Fibroblast of lung (primary cell): Measurements from ENCODE around the gene ATP1B1.

Experiments used
- EZH2 ChIP-seq: IDR thresholded peaks from 2 replicates; pipeline ENCODE4 v1.5.1; 2012; ENCODE audit warnings: low read length, control low read depth, mild to moderate bottlenecking; ENCODE audit errors: missing control alignments
- TF ChIP-seq, protein P1 (sequence below), 2 donors: IDR thresholded peaks in 1 of 2; conservative IDR thresholded peaks in 1 of 2; 1 replicate in 1 of 2; 2 replicates in 1 of 2; pipeline ENCODE4 v1.5.1; 2011 to 2012; ENCODE audit warnings: low read length in 2 of 2, control low read depth in 1 of 2, inconsistent platforms in 1 of 2, low read depth in 1 of 2, mild to moderate bottlenecking in 1 of 2

DNA sequence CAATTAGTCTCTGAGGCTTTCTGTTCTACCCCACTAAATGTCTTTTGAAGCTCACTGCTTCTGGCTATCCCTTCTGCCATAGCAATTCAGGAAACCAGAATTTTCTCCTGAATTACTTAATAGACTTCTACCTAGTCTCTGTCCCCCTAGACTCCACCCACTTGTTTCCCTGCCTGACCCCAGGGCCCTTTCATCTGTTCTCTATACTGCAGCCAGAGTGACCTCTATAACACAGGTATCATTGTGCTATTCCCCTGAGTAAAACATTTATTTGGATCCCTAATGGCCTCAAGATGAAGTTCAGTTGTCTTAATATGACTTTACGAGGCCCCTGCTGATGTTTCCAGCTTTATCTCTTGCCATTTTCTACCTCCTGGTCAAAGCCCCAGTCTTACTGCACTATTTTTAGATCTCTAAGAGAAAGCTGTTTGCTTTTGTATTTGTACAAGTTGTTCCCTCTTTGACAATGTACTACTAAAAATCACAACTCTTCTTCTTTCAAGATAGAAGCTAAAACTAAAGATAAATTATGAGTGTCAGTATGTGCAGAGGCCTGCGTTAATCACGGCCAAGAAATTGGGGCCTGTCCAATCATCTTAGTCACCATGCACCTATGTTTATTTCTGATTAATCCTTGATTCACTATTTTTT lies 54.5 kb downstream of the ATP1B1 start:
- TF ChIP-seq, protein P1, sequence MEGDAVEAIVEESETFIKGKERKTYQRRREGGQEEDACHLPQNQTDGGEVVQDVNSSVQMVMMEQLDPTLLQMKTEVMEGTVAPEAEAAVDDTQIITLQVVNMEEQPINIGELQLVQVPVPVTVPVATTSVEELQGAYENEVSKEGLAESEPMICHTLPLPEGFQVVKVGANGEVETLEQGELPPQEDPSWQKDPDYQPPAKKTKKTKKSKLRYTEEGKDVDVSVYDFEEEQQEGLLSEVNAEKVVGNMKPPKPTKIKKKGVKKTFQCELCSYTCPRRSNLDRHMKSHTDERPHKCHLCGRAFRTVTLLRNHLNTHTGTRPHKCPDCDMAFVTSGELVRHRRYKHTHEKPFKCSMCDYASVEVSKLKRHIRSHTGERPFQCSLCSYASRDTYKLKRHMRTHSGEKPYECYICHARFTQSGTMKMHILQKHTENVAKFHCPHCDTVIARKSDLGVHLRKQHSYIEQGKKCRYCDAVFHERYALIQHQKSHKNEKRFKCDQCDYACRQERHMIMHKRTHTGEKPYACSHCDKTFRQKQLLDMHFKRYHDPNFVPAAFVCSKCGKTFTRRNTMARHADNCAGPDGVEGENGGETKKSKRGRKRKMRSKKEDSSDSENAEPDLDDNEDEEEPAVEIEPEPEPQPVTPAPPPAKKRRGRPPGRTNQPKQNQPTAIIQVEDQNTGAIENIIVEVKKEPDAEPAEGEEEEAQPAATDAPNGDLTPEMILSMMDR (conservative IDR thresholded peaks at IDR 0.05 in 1 of 2, IDR thresholded peaks at IDR 0.05 in 1 of 2; ENCODE audit: low read depth in 1 of 2, low read length in 2 of 2) = no peak
- no peak for TF ChIP-seq EZH2
